Esophagus squamous epithelium (tissue), 4 donors: ENCODE results near the gene COL20A1.
"Not testable (repeated sequence)": the region's sequence is repeated elsewhere in the genome, so short reads cannot be mapped to it uniquely, and the experiment has no call there.

ENCODE experiments used
- POLR2A ChIP-seq, 4 donors: fragments of 450-650 bp; IDR thresholded peaks; one replicate each; pipeline ENCODE4 v1.6.1; 2017; ENCODE audit warnings: antibody characterized with exemption in 4 of 4, mild to moderate bottlenecking in 4 of 4, moderate library complexity in 3 of 4
- TF ChIP-seq, protein P1 (sequence below), 6 experiments: fragments of 450-650 bp in 4 of 6; fragments of 200-600 bp in 2 of 6; sonication (generic) in 2 of 6; IDR thresholded peaks; one replicate each; pipeline ENCODE4 v1.5.1; 2016 to 2019; ENCODE audit warnings: antibody characterized with exemption in 6 of 6, mild to moderate bottlenecking in 4 of 6, moderate library complexity in 4 of 6

DNA sequence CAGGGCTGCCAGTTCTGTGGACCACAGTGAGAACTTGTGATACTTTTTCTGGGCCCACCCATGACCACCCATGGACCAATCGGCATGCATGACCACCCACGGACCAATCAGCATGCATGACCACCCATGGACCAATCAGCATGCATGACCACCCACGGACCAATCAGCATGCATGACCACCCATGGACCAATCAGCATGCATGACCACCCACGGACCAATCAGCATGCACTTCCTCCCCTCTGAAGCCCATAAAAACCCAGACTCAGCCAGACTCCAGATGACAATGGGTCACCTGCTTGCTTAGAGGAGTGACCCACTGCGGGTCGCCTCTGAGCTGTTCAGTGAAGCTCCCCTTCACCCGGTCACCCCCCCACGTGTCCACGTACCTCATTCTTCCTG, 86.9 kb downstream of the COL20A1 start:
- TF ChIP-seq, protein P1, sequence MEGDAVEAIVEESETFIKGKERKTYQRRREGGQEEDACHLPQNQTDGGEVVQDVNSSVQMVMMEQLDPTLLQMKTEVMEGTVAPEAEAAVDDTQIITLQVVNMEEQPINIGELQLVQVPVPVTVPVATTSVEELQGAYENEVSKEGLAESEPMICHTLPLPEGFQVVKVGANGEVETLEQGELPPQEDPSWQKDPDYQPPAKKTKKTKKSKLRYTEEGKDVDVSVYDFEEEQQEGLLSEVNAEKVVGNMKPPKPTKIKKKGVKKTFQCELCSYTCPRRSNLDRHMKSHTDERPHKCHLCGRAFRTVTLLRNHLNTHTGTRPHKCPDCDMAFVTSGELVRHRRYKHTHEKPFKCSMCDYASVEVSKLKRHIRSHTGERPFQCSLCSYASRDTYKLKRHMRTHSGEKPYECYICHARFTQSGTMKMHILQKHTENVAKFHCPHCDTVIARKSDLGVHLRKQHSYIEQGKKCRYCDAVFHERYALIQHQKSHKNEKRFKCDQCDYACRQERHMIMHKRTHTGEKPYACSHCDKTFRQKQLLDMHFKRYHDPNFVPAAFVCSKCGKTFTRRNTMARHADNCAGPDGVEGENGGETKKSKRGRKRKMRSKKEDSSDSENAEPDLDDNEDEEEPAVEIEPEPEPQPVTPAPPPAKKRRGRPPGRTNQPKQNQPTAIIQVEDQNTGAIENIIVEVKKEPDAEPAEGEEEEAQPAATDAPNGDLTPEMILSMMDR (IDR thresholded peaks at IDR 0.05): not testable (repeated sequence)
- not testable (repeated sequence) for TF ChIP-seq POLR2A (IDR thresholded peaks at IDR 0.05)
